Left forelimb (tissue), 1 donor: ENCODE measurements around the gene KDELR3.

Source experiments
- DNase-seq: peaks from one replicate; pipeline ENCODE4 v3.0.0-alpha.2; 2018; ENCODE audit warnings: low spot score

Gene KDELR3

GRCh38 chr22:38519453-38520250 is 51.8 kb downstream of the KDELR3 start:
- no peak for DNase-seq

DNA sequence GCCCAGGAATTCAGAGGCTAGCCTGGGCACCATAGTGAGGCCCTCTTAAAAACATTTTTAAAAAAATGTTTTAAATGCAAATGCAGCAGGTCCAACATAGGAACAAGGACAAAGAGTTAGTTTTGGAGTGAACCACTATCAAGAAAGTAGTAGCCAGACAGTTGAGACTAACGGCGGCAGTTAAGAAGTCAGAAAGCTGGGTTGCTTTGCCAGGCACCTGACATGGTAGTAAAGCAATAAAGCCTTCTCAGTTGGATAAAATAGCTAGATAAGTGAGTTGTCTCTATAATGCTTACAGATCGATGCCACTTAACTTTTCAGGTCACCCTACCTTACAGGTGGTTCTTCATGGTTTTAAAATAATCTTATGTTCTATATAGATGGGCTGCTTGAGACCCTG is 55.1 kb downstream of the KDELR3 start:
- DNase-seq = no peak

DNA sequence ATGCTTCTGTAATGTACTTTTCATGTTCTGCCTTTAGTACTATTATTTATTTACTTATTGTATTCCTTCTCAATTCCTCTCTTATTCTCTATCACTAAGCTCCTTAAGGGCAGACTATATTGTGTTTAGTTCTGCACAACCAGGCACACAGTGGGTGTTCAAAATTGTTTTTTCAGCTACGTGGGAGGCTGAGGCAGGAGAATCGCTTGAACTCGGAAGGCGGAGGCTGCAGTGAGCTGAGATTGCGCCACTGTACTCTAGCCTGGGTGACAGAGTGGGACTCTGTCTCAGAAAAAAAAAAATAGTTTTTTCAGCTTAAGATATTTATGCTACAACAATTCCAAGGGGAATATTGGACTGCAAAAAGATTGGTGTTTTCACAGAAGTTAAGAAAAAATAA is 55.6 kb downstream of the KDELR3 start:
- DNase-seq = no peak

GRCh38 chr22:38524429-38524828 is 56.5 kb downstream of the KDELR3 start:
- DNase-seq = no peak

DNA sequence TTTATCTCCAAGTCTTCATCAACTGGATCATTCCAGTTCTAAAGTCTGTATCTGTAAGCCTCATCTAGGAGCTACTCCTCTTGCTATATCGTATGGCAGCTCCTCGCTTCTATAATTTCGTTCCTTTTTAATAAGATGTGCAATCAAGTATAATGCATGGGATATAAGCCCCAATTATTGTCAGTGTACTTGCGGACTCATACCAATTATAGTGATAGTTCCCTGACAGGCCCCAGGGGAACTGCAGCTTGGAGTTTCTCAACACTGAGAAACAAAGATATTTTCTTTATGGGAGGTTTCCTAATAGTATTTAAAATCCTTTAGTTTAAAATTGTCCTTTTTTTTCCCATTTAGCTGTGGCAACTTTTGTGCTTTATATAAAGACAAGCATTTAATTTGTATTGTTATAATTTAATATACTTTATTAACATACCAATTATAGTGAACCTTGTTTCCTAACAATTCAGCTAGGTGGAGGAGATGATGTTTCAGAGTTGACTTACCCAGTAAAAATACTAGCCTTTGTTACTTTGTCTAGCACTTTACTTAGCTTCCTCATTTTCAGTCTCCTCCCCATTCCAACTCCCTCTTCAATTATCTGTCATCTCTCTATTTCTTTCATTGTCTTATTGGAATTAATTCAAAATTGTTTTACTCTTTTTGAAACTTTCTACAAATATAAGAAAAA is 63.5 kb downstream of the KDELR3 start:
- no peak for DNase-seq
